GM23248 (cell line): Measurements from ENCODE around the gene SLC10A7.

Experiments
- EZH2 ChIP-seq: fragments of 200-600 bp; sonication (generic); IDR thresholded peaks from 2 replicates; pipeline ENCODE4 v1.6.1; 2018; ENCODE audit warnings: antibody characterized with exemption, mild to moderate bottlenecking; ENCODE audit not compliant: insufficient read depth, poor library complexity, severe bottlenecking
- EZH2phosphoT487 ChIP-seq: fragments of 200-600 bp; sonication (generic); IDR thresholded peaks from 2 replicates; pipeline ENCODE4 v1.6.1; 2018; ENCODE audit warnings: antibody characterized with exemption, moderate library complexity, mild to moderate bottlenecking, low read depth; ENCODE audit not compliant: insufficient read depth

DNA sequence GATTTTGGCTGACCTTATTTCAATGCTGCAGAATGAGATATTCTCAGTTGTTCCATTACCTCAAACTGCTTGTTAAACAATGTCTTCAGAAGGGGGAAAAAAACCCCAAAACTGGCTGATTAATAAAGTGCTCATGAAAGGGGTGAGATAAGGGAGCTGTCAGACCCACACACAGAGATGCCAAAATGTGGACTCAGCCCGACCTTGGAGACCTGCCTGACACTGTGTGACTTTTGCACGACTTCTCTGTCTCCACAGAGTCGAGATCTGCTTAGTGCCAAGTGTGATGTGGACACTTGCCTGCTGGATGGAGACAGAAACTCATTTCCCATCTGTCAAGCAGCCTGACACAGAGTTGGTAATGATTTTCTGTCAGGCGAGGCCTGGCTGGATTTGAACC is 275.9 kb downstream of the SLC10A7 start:
- TF ChIP-seq EZH2 (no peak), EZH2phosphoT487 (no peak)
